ENCODE data around the gene SELENOI.
"Not testable (repeated sequence)": the region's sequence is repeated elsewhere in the genome, so short reads cannot be mapped to it uniquely, and the experiment has no call there.

The SELENOI gene

DNA sequence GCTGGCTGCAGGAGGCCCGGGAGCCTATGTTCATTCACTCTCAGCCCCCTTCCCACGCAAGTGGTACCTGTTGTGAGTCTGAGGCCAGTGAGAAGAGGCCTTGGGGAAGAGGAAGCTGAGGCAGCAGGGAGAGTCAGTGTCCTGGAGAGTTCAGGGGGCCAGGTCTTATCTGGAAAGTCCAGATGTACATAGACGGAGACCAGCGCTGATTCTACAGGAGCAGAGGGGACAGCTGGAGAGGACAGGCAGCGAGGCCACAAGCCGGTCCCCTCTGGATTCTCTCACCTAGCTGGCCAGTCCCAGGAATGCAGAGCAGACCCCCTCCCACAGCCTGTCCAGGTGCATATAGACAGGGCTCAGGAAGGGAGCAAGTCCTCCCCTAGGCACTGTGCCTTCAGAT, 29.1 kb upstream of the SELENOI start:
- no peak for DNase-seq (ENCODE audit: extremely low read depth, low read depth)
- TF ChIP-seq, protein P1, sequence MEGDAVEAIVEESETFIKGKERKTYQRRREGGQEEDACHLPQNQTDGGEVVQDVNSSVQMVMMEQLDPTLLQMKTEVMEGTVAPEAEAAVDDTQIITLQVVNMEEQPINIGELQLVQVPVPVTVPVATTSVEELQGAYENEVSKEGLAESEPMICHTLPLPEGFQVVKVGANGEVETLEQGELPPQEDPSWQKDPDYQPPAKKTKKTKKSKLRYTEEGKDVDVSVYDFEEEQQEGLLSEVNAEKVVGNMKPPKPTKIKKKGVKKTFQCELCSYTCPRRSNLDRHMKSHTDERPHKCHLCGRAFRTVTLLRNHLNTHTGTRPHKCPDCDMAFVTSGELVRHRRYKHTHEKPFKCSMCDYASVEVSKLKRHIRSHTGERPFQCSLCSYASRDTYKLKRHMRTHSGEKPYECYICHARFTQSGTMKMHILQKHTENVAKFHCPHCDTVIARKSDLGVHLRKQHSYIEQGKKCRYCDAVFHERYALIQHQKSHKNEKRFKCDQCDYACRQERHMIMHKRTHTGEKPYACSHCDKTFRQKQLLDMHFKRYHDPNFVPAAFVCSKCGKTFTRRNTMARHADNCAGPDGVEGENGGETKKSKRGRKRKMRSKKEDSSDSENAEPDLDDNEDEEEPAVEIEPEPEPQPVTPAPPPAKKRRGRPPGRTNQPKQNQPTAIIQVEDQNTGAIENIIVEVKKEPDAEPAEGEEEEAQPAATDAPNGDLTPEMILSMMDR (IDR thresholded peaks at IDR 0.05; ENCODE audit: low read depth, low read length): no peak

DNA sequence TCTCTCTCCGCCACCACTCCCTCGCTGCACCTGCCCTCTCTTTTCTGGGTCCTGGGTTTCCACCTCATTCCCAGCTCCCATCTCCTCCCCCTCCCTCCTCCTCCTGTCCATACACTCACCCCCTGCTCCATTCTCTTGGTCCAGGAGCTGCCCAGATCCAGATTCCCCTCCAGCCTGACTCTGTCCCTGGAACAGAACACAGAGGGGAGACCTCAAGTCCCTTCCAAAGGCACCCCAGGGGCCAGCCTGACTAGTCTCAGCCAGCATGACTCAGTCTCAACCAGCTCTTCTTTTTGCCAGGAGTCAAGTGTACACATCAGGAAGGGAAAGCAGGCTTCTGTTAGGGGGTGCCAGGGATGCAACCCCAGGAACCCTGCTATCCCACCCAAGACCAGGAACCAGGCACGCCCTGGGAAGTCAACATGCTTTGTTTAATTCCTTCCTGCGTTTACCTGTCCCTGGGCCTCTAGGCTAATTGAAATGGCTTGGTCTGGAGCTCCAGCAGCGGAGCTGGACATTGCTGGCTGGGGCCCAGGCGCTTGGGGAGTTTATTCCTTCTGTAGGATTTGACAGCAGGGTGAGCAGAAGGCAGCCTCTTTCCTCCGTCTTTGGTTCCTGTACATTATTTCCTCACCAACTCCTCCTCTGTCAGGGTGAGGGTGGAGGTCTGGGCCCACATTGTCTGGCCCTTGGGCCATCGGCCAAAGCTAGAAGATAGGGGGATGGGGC, 28.4 kb upstream of the SELENOI start:
- TF ChIP-seq, protein P1 (IDR thresholded peaks at IDR 0.05; ENCODE audit: low read depth, low read length): no peak
- no peak for DNase-seq (ENCODE audit: extremely low read depth, low read depth)

DNA sequence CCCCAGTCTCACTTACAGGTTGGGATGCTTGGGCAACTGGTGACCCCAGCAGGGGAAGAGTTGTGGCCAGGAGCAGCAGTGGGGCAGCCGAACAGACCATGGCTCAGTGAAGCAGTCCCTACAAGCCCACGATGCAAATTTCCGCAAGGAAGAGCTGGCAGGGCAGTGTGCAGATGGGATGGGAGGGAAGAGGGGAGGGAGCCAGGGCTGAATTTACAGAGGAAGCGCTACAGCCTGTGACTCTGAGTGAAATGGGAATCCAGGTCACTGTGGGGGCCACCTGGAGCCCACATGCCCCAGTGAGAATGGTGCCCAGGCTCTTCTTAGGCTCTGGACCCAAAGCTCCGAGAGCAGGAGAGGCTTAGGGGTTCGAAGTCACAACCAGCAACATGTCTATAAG, 27.0 kb upstream of the SELENOI start:
- DNase-seq (ENCODE audit: extremely low read depth, low read depth): no peak
- TF ChIP-seq, protein P1 (IDR thresholded peaks at IDR 0.05; ENCODE audit: low read depth, low read length): no peak

DNA sequence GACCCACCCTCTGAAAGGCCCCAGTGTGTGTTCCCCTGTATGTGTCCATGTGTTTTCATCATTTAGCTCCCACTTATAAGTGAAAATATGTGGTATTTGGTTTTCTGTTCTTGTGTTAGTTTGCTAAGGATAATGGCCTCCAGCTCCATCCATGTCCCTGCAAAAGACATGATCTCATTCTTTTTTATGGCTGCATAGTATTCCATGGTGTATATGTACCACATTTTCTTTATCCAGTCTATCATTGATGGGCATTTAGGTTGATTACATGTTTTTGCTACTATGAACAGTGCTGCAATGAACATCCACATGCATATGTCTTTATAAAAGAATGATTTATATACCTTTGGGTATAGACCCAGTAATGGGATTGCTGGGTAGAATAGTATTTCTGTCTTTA, 21.5 kb upstream of the SELENOI start:
- DNase-seq (ENCODE audit: extremely low read depth, low read depth): not testable (repeated sequence)

DNA sequence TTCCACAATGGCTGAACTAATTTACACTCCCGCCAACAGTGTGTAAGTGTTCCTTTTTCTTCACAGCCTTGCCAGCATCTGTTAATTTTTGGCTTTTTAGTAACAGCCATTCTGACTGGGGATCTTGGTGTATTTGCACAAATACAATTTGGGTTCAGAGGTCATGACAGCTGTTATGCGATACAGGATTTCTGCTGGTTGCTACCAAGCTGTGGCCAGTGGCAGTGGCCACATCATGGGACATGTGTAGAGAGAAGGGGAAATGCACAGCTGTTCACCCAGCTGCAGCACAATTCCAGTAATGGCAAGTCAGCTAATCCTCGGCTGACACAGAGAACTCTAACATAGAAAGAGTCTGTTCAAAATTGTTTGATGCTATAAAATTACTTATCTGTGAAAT, 21.0 kb upstream of the SELENOI start:
- TF ChIP-seq, protein P1 (IDR thresholded peaks at IDR 0.05; ENCODE audit: low read depth, low read length): no peak
- DNase-seq (ENCODE audit: extremely low read depth, low read depth): no peak

DNA sequence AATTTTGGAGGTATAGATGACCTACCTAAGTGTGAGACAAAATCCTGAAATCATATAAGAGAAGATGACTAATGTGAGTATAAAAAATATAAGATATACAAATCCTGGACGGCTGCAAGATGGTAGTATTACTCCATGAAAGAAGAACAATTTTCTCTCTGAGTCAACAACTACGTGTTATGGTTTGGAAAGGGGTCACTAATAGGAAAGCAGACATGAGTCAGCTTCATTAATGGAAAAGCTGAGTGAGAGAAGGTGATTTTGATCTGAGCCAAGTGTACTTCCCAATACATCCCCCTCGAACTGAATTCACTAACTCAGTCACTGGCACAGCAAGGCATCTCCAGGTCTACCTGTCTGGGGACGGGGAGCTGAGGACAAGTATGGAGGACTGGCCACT, 20.1 kb upstream of the SELENOI start:
- DNase-seq (ENCODE audit: extremely low read depth, low read depth): no peak
- TF ChIP-seq, protein P1 (IDR thresholded peaks at IDR 0.05; ENCODE audit: low read depth, low read length): no peak

DNA sequence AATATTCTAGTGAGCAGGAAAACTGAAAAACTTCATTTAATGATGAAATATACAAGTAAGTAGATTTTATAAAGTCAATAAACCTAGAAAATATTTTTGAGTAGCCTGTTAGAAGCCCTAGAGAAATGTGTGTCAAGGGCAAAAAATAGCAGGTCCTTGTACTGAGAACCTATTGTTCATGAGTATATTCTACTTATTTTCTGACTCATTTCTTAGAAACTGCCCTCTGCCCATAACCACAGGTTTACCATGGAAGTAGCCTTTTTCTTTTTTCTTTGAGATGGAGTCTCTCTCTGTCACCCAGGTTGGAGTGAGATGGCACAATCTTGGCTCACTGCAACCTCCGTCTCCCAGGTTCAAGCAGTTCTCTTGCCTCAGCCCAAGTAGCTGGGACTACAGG, 19.4 kb upstream of the SELENOI start:
- TF ChIP-seq, protein P1 (IDR thresholded peaks at IDR 0.05; ENCODE audit: low read depth, low read length): no peak
- DNase-seq (ENCODE audit: extremely low read depth, low read depth): no peak

Data from AG09319 (cell line).